GM23338 (cell line): ENCODE data around the gene MUC5B. TPM values are rescaled to one million over a fixed set of nuclear protein-coding genes. Genes with fewer than 3 reads are reported as not detected.

Experiments used
- ATAC-seq: fragments of 200-7000 bp; cut with Tn5 transposase; 3 replicates; pipeline ENCODE4 v1.9.1; 2020
- DNase-seq: peaks from one replicate; pipeline ENCODE4 v3.0.0-alpha.2; 2015; ENCODE audit warnings: low spot score
- H2AFZ ChIP-seq: fragments of 200-600 bp; sonication (generic); 2 replicates; pipeline ENCODE4 v1.8.0; 2016; ENCODE audit warnings: antibody characterized with exemption, mild to moderate bottlenecking, moderate library complexity
- H3F3A ChIP-seq: fragments of 200-600 bp; sonication (generic); replicated peaks from 2 replicates; pipeline ENCODE4 v1.8.0; 2017; ENCODE audit warnings: antibody characterized with exemption, mixed run types, low read depth
- H3K27ac ChIP-seq: fragments of 200-600 bp; sonication (generic); 2 replicates; pipeline ENCODE4 v1.6.1; 2016; ENCODE audit warnings: low read depth
- H3K27me3 ChIP-seq: fragments of 200-600 bp; sonication (generic); 2 replicates; pipeline ENCODE4 v1.8.0; 2016; ENCODE audit warnings: mild to moderate bottlenecking, mixed run types, moderate library complexity; ENCODE audit not compliant: insufficient read depth
- H3K36me3 ChIP-seq: fragments of 200-600 bp; sonication (generic); 2 replicates; pipeline ENCODE4 v1.8.0; 2016; ENCODE audit warnings: mild to moderate bottlenecking; ENCODE audit not compliant: insufficient read depth
- H3K4me1 ChIP-seq: fragments of 200-600 bp; sonication (generic); 2 replicates; pipeline ENCODE4 v1.8.0; 2016; ENCODE audit warnings: mild to moderate bottlenecking, moderate library complexity; ENCODE audit not compliant: insufficient read depth
- H3K4me2 ChIP-seq: fragments of 200-600 bp; sonication (generic); 2 replicates; pipeline ENCODE4 v1.7.1; 2017; ENCODE audit warnings: mixed run types
- H3K4me3 ChIP-seq: fragments of 200-600 bp; sonication (generic); 2 replicates; pipeline ENCODE4 v1.6.1; 2016; ENCODE audit warnings: mixed run types
- H3K79me2 ChIP-seq: fragments of 200-600 bp; sonication (generic); replicated peaks from 2 replicates; pipeline ENCODE4 v1.8.0; 2017; ENCODE audit warnings: mild to moderate bottlenecking; ENCODE audit not compliant: insufficient read depth
- H3K9me2 ChIP-seq: fragments of 200-600 bp; sonication (generic); 2 replicates; pipeline ENCODE4 v1.8.0; 2017; ENCODE audit not compliant: insufficient read depth
- H4K20me1 ChIP-seq: fragments of 200-600 bp; sonication (generic); replicated peaks from 2 replicates; pipeline ENCODE4 v1.8.0; 2017; ENCODE audit warnings: mild to moderate bottlenecking; ENCODE audit not compliant: insufficient read depth
- H3K27ac Mint-ChIP-seq: 2 replicates; pipeline ENCODE4 v1.8.0; 2020; ENCODE audit warnings: inconsistent platforms, mild to moderate bottlenecking, moderate library complexity, mixed read lengths
- H3K27me3 Mint-ChIP-seq: 3 replicates; pipeline ENCODE4 v1.8.0; 2022; ENCODE audit warnings: low read depth, mild to moderate bottlenecking, moderate library complexity, mixed read lengths, inconsistent platforms; ENCODE audit not compliant: insufficient read depth, poor library complexity
- H3K36me3 Mint-ChIP-seq: 3 replicates; pipeline ENCODE4 v1.8.0; 2021; ENCODE audit warnings: low read depth, mild to moderate bottlenecking, inconsistent platforms, moderate library complexity, mixed read lengths
- H3K4me1 Mint-ChIP-seq: 3 replicates; pipeline ENCODE4 v1.8.0; 2020; ENCODE audit warnings: mild to moderate bottlenecking, inconsistent platforms, mixed read lengths
- H3K4me3 Mint-ChIP-seq: 3 replicates; pipeline ENCODE4 v1.8.0; 2021; ENCODE audit warnings: moderate library complexity, mild to moderate bottlenecking, inconsistent platforms, mixed read lengths
- H3K9me3 Mint-ChIP-seq: 3 replicates; pipeline ENCODE4 v1.8.0; 2020; ENCODE audit warnings: moderate library complexity, mild to moderate bottlenecking, inconsistent platforms, mixed read lengths
- CREB1 ChIP-seq: fragments of 250-450 bp; sonication (Bioruptor Pico); IDR thresholded peaks from 2 replicates; pipeline ENCODE4 v1.5.0; 2020; ENCODE audit warnings: low read depth, mild to moderate bottlenecking, moderate library complexity
- CTCF ChIP-seq, 2 experiments: fragments of 200-600 bp in 1 of 2; sonication (generic) in 1 of 2; conservative IDR thresholded peaks; 2 replicates each; pipeline versions ENCODE4 v1.5.1 to v1.6.1; 2016 to 2017; ENCODE audit warnings: antibody characterized with exemption in 2 of 2, low read depth in 2 of 2, mild to moderate bottlenecking in 2 of 2, moderate library complexity in 1 of 2
- EZH2 ChIP-seq: fragments of 200-600 bp; sonication (generic); IDR thresholded peaks from one replicate; pipeline ENCODE4 v1.8.0; 2017; ENCODE audit warnings: antibody characterized with exemption, mild to moderate bottlenecking, low read depth; ENCODE audit not compliant: unreplicated experiment
- NANOG ChIP-seq: IDR thresholded peaks from 2 replicates; pipeline ENCODE4 v1.6.1; 2016; ENCODE audit warnings: antibody characterized with exemption, borderline replicate concordance
- STAT1 ChIP-seq: IDR thresholded peaks from one replicate; pipeline ENCODE4 v1.6.1; 2016; ENCODE audit warnings: antibody characterized with exemption; ENCODE audit not compliant: unreplicated experiment
- ZNF331 ChIP-seq: fragments of 250-450 bp; sonication (Bioruptor Pico); IDR thresholded peaks from 2 replicates; pipeline ENCODE4 v1.5.0; 2020; ENCODE audit warnings: low read depth, mild to moderate bottlenecking, moderate library complexity
- ZNF462 ChIP-seq: fragments of 250-450 bp; sonication (Bioruptor Pico); IDR thresholded peaks from 2 replicates; pipeline ENCODE4 v1.5.0; 2020; ENCODE audit warnings: mild to moderate bottlenecking, moderate library complexity
- polyA plus RNA-seq: library from polyadenylated mRNA; unstranded; fragments of >200 nt; fragmentation: Nextera tagmentation; extraction: Ambion mirVana; gene quantifications from 2 replicates; pipeline ENCODE4 v1.2.1, GENCODE V29; 2016
- total RNA-seq: library from RNA; depleted of rRNA; stranded (reverse); fragments of >200 nt; shearing (Covaris generic); gene quantifications from 2 replicates; pipeline ENCODE4 v1.2.3, GENCODE V29; 2014

The MUC5B gene
- total and polyA plus RNA-seq, 2 experiments from 2014 or later, result 0.18 to 0.90 TPM

- TF ChIP-seq ZNF462, result no peak
- no peak for TF ChIP-seq CREB1
- TF ChIP-seq STAT1, result no peak
- no peak for TF ChIP-seq CTCF (conservative IDR thresholded peaks at IDR 0.05; ENCODE audit: low read depth in 2 of 2)
- no peak for TF ChIP-seq NANOG
- no peak for TF ChIP-seq EZH2
These were observed 51.6 kb downstream of the MUC5B start (continued) for GRCh38 chr11:1274501-1274900.

- no peak overlapping the region for H3K4me2 ChIP-seq
- DNase-seq, result no peak
- H3K27me3 Mint-ChIP-seq, result peaks cover 13% of the 10 kb centered on the region
- no peak overlapping the region for H3K27ac Mint-ChIP-seq
- H3K4me1 ChIP-seq, result no peaks in the 10 kb centered on the region
- no peak overlapping the region for H3K27ac ChIP-seq
- H3K4me3 Mint-ChIP-seq, result no peak overlapping the region
- no peaks in the 10 kb centered on the region for H3K9me2 ChIP-seq
- TF ChIP-seq ZNF331 (CRISPR knock-in tag), result no peak
- TF ChIP-seq CREB1, result no peak
- no peaks in the 10 kb centered on the region for H3F3A ChIP-seq
- no peaks in the 10 kb centered on the region for H4K20me1 ChIP-seq
- H3K36me3 ChIP-seq, result no peaks in the 10 kb centered on the region
- no peaks in the 10 kb centered on the region for H3K27me3 ChIP-seq
- no peak overlapping the region for H3K4me3 ChIP-seq
- no peaks in the 10 kb centered on the region; the same call in 2 of the 3 replicates for H3K4me1 Mint-ChIP-seq
- no peak overlapping the region for H2AFZ ChIP-seq
- no peak for ATAC-seq
- no peaks in the 10 kb centered on the region for H3K79me2 ChIP-seq
- no peaks in the 10 kb centered on the region for H3K9me3 Mint-ChIP-seq
- peaks cover 10% of the 10 kb centered on the region; the same call in 1 of the 3 replicates for H3K36me3 Mint-ChIP-seq
These were observed 52.2 kb downstream of the MUC5B start for GRCh38 chr11:1275021-1275420.
